Stimulated activated CD4-positive, alpha-beta T cell treated with anti-CD3 and anti-CD28 coated beads, TNF-alpha, amount 100 ng/mL, for 4 hours (primary cell): ENCODE measurements around the gene RIN1.
"Not testable (repeated sequence)": the region's sequence is repeated elsewhere in the genome, so short reads cannot be mapped to it uniquely, and the experiment has no call there.

Source experiments
- DNase-seq, 3 experiments: peaks; one replicate each; pipeline ENCODE4 v3.0.0-alpha.2; 2020; ENCODE audit warnings: low read depth in 3 of 3

RIN1 gene

GRCh38 chr11:66320289-66320688 is 15.9 kb downstream of the RIN1 start:
- not testable (repeated sequence) for DNase-seq

- no peak for DNase-seq
Measured at GRCh38 chr11:66318600-66318970, 17.6 kb downstream of the RIN1 start.

- DNase-seq: no peak
Measured at GRCh38 chr11:66317723-66318599, 18.3 kb downstream of the RIN1 start.

GRCh38 chr11:66317322-66317722 is 18.9 kb downstream of the RIN1 start:
- DNase-seq: no peak

GRCh38 chr11:66316849-66317251 is 19.4 kb downstream of the RIN1 start, which contains the start of gene CD248:
Gene CD248, minus strand, starts transcription at chr11:66317044. Its CDS starts 17 bp downstream, at chr11:66317027.
- DNase-seq: no peak

GRCh38 chr11:66315921-66316811 is 20.1 kb downstream of the RIN1 start:
- no peak for DNase-seq

GRCh38 chr11:66315498-66315885 is 20.7 kb downstream of the RIN1 start:
- no peak for DNase-seq

GRCh38 chr11:66314561-66315497 is 21.4 kb downstream of the RIN1 start:
- no peak for DNase-seq

GRCh38 chr11:66314186-66314501 is 22.1 kb downstream of the RIN1 start:
- DNase-seq: no peak

- DNase-seq: no peak
Measured at GRCh38 chr11:66313321-66314185, 22.7 kb downstream of the RIN1 start.

- peak; percentile 93 to 98 (median 97) for DNase-seq
Measured at GRCh38 chr11:66312549-66313320, 23.5 kb downstream of the RIN1 start.

GRCh38 chr11:66311965-66312548 is 24.2 kb downstream of the RIN1 start:
- DNase-seq: peak; percentile 90 to 98 (median 95)

- DNase-seq: no peak
Measured at GRCh38 chr11:66311470-66311964, 24.7 kb downstream of the RIN1 start.

GRCh38 chr11:66310803-66311440 is 25.3 kb downstream of the RIN1 start:
- not testable (repeated sequence) for DNase-seq

GRCh38 chr11:66310324-66310723 is 25.9 kb downstream of the RIN1 start:
- DNase-seq: no peak

- DNase-seq: no peak
Measured at GRCh38 chr11:66309475-66309874, 26.8 kb downstream of the RIN1 start.

- no peak for DNase-seq
Measured at GRCh38 chr11:66302656-66303055, 33.6 kb downstream of the RIN1 start.

- DNase-seq: no peak
Measured at GRCh38 chr11:66299186-66299585, 37.0 kb downstream of the RIN1 start.

GRCh38 chr11:66297610-66298009 is 38.6 kb downstream of the RIN1 start:
- DNase-seq: no peak
